Activated CD4-positive, alpha-beta T cell treated with anti-CD3 and anti-CD28 coated beads, Interleukin-2, Interleukin-6, amounts not matched to agents 100 ng/mL and 50 ng/mL, durations not matched to agents 16 hours and 8 hours (primary cell): ENCODE data around the gene CCDC178.
A peak's percentile ranks its signal among the peaks of the same experiment; 100 is the strongest.
"Not testable (repeated sequence)": the region's sequence is repeated elsewhere in the genome, so short reads cannot be mapped to it uniquely, and the experiment has no call there.

Experiments used
- DNase-seq: peaks from one replicate; pipeline ENCODE4 v3.0.0-alpha.2; 2020

The CCDC178 gene

DNA sequence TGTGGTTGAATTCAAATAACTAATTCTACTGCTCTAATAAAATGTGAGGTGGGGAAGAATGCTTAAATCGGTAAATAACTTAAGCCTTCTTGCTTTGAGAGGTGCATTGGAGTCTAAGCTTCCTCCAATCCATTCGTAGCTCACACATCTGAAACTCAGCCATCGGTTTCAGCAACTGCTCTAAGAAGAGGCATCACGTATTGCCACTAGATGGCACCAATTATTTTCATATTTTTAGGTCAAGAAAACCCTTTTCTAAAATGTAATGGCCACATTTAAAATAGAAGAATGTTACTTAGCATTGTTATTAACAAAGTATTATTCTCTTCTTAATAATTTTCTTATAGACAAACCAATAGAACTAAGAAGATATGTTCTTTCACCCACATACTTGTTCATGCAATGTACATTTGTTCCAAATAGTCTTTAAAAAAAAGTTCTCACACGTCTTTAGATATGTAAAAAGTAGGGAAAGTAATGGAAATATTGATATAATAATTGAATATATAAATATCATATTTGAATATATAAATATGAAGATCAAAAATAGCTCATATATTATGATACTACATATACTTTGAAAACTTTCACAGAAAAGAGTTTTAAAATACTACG lies 229.8 kb downstream of the CCDC178 start:
- DNase-seq: peak; percentile 12

DNA sequence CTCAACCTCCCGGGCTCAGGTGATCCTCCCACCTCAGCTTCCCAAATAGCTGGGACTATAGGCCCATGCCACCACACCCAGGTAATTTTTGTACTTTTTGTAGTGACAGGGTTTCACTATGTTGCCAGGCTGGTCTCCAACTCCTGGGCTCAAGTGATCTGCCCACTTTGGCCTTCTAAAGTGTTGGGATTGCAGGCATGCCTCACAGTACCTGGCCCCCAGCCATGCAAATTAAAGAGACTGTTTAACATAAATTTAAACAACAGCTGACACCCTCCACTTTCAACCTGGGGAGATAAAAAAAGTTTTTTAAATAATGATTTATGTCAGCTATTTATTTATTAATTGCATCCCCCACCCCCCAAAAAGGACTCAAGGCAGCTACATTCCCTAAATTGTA lies 234.7 kb downstream of the CCDC178 start:
- no peak for DNase-seq

GRCh38 chr18:33201509-33201926 lies 239.0 kb downstream of the CCDC178 start:
- peak; percentile 0 for DNase-seq

GRCh38 chr18:33195795-33196194 lies 244.7 kb downstream of the CCDC178 start:
- DNase-seq: no peak

- no peak for DNase-seq
Measured at GRCh38 chr18:33194793-33195192, 245.7 kb downstream of the CCDC178 start.

- no peak for DNase-seq
Measured at GRCh38 chr18:33184958-33185357, 255.6 kb downstream of the CCDC178 start.

DNA sequence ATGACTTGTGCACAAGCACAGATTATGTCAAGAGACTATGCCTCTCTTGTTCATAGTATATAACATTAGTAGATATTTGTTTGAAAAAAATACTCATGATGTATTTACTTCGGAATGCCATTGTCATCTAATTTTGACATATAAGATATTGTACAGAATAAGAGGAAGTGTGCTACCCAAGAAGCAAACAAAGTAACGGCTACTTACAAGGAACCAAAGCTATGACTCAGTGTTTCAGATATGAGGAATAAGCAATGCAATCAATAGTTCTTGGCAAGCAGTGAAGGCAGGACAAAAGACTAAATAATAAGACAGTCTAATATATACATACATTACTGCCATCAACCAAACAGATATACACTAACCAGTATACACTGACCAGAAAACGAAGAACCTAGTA lies 256.3 kb downstream of the CCDC178 start:
- DNase-seq: no peak

DNA sequence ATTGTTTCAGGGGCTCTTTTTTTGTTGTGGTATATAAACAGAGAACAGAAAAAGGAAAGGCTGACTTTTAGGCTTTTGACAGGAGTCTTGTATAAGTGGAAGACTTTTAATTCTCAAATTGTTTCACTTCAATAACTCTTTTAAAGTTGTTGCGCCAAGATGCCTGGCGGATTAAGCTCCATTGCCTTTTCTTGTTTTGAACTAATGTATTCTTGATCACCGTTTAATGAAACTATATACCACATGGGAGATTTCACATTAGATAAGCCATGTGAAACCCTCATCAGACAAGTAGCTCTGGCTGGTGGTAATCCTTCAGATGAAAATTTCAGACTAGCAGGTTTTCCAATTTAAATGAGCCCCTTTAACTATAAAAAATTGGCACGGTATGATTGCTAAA lies 257.4 kb downstream of the CCDC178 start:
- DNase-seq: no peak

- DNase-seq: no peak
Measured at GRCh38 chr18:33181016-33181415, 259.5 kb downstream of the CCDC178 start.

DNA sequence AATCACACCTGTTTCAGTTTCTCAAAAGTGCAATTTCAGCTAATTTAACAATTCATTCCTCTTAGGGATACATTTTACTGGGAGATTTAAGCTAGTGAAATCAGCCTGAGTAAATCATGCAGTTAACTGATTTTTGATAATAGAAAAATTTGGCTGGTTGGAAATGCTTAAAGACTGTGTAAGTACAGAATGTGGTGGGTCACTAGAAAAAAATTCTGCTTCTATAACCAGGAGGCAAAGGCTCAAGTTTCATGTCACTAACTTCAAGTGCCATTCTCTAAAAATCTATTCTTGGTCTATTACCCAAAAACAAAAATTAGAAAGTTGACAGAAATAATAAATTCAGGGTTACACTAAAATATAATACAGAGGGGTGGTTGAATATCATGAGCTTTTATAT lies 271.3 kb downstream of the CCDC178 start:
- DNase-seq: no peak

GRCh38 chr18:33164121-33164520 lies 276.4 kb downstream of the CCDC178 start:
- not testable (repeated sequence) for DNase-seq

DNA sequence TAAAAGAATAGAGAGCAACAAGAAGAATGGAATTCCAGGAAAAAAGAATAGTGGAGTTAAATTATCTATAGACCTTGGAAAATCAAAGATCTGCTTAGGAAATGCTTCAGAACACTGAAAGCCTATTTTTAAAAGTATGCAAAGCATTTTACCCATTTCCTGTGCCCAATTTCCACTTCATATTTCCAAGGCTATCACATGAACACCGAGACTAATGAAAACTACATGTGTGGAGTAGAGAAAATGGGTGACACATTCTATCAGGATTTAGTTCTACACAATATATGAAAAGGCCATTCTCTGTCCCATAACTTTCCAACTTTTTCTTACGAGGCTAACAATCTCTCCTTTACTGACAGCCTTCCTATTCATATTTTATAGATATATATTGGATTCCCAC lies 279.4 kb downstream of the CCDC178 start:
- no peak for DNase-seq

DNA sequence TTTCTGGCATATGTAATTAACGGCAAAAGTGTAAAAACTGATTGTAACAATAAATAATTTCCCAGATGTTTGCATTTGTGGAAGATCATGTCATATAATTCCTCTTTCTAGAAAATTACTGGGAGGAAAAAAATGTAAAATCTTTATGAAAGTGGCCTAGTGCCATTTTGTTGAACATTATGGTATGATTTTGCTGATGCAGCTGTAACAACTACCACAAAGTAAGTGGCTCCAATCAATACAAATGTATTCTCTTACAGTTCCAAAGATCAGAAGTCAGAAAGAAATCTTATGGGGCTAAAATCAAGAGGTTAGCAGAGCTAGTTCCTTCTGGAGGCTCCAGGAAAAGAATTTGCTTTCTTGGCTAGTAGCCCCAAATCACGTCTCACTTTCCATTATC lies 281.4 kb downstream of the CCDC178 start:
- DNase-seq: no peak

DNA sequence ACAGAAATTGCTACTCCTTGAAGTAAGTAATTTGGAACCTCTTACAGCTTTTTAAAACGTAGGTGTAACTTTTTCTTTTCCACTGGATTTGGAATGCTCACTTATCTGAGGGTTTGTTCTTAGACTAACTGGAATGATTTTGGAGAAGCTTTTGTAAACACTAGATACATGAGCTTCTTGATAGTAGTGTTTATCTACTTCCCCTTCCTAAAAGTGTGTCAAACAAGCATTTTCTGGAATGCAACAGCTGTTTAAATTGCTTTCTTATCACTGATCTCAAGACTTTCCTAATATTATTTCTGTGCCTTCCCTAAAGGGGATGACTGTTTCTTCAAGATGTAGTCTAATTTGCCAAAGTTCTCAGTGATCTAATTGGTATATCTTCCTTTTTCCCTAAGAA lies 282.6 kb downstream of the CCDC178 start:
- no peak for DNase-seq

GRCh38 chr18:33156906-33157470 lies 283.5 kb downstream of the CCDC178 start:
- no peak for DNase-seq

GRCh38 chr18:33154049-33154448 lies 286.5 kb downstream of the CCDC178 start:
- no peak for DNase-seq

DNA sequence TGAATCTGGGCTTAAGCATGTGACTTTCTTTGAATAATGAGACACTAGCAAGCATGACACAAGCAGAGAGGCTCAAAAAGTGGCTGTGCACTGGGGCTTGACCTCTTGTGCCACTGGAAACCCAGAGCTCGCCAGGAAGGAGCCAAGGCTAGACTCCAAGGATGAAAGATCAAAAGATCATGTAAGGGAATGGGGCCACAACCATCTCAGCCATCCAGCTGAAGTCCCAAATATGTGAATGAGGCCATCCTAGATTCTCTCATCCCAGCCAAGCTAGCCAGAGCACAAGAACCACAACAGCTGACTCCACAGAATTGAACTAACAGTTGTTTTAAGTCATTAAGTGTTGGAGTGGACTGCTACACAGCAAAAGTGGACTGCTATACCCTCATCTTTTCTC lies 288.1 kb downstream of the CCDC178 start:
- DNase-seq: no peak

DNA sequence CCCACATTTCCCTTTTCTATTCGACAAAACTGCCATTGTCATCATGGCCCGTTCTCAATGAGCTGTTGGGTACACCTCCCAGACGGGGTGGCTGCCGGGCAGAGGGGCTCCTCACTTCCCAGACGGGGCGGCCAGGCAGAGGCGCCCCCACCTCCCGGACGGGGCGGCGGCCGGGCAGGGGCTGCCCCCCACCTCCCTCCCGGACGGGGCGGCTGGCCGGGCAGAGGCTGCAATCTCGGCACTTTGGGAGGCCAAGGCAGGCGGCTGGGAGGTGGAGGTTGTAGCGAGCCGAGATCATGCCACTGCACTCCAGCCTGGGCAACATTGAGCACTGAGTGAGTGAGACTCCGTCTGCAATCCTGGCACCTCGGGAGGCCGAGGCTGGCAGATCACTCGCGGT lies 292.7 kb downstream of the CCDC178 start:
- DNase-seq: not testable (repeated sequence)

DNA sequence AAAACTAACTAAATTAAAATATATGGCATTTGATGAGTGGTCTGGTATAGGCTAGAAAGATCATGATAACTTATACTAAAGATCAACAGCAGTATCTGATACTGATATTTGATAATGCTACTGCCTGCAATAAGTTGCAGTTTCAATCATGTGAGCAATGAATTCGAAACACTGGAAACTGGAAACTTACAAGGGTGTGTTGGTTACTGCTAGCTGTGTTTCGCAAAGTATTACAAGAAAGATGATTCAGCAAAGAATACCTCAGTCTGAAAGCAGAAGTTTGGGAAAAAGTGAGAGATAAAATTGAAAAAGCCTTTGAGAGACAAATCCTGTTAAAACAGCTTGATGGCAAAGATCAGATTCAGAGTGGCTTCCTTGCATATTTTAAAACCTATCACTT lies 294.5 kb downstream of the CCDC178 start:
- no peak for DNase-seq

GRCh38 chr18:33135951-33136660 lies 304.4 kb downstream of the CCDC178 start:
- DNase-seq: no peak

DNA sequence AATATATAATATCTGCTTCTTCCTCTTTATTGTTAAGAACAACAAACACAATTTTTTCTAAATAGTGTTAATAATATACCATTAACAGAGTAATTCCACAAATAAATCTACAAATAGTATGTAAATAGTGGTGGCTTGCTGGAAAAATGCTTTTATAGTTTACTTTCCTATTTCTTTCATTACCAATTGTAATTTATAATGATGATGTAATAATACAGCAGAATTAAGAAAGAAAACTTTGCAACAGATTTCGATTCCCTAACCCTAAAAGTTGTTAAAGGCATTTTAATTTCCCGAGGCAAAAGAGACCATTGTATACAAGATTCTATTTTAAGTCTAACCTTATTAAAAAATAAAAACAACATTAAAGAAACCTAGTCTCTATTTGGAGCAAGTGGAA lies 307.9 kb downstream of the CCDC178 start:
- DNase-seq: no peak

GRCh38 chr18:33128581-33128980 lies 311.9 kb downstream of the CCDC178 start:
- no peak for DNase-seq

DNA sequence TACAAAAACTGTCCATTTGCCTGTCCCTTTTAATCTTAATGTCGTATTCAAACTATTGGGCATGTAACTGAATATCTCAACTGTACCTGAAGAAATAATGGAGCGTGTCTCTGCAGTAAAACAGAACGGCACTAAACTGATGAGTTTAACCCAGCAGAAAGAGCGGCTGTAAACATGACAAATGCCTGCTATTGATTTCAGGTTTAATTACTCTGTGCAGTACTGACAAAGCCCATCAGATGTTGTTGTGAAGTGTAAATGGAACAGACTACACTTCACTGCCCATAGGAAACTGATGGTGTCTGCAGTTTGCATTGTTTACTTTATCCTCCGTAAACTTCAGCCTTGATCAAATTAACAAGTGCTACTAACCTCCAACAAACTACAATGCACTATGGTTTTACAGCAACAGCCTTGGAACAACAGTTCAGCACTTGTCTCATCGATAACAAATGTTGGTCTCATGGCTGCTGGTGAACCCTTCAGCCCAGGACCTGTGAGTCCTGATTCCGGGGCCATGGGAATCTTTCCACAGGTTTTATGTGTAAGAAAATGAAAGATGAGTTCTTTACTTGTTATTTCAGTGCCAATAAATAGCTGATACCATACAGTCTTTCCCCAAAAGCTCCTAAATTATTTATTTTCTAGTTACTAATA lies 316.5 kb downstream of the CCDC178 start:
- DNase-seq: no peak

- no peak for DNase-seq
Measured at GRCh38 chr18:33116376-33116775, 324.1 kb downstream of the CCDC178 start.
